Activated B cell treated with CpG ODN at 0.5 μM for 24 hours (primary cell): ENCODE results near the gene SCEL. TPM values are rescaled to one million over a fixed set of nuclear protein-coding genes. Genes with fewer than 3 reads are reported as not detected.

ENCODE experiments used
- ATAC-seq: fragments of 200-7000 bp; cut with Tn5 transposase; one replicate; pipeline ENCODE4 v1.10.0; 2021; ENCODE audit warnings: low read depth, mild to moderate bottlenecking, moderate library complexity
- CTCF ChIA-PET: fragments of 350-600 bp; sonication (Branson Sonifier 250); formaldehyde crosslinking; loops from one replicate; lab custom pipeline; 2021; ENCODE audit warnings: antibody characterized with exemption; lab: Charles Lee
- POLR2A ChIA-PET: fragments of 350-600 bp; sonication (Branson Sonifier 250); formaldehyde crosslinking; loops from one replicate; lab custom pipeline; 2021; ENCODE audit warnings: antibody characterized with exemption; lab: Charles Lee
- DNase-seq: peaks from one replicate; pipeline ENCODE4 v3.0.0; 2022
- H3K27ac Mint-ChIP-seq: one replicate; pipeline ENCODE4 v1.8.0; 2020; ENCODE audit warnings: mixed read lengths
- H3K27me3 Mint-ChIP-seq: one replicate; pipeline ENCODE4 v1.8.0; 2021; ENCODE audit warnings: mixed read lengths
- H3K36me3 Mint-ChIP-seq: one replicate; pipeline ENCODE4 v1.8.0; 2021; ENCODE audit warnings: low read depth, mixed read lengths
- H3K4me1 Mint-ChIP-seq: one replicate; pipeline ENCODE4 v1.8.0; 2021; ENCODE audit warnings: mixed read lengths
- H3K4me3 Mint-ChIP-seq: one replicate; pipeline ENCODE4 v1.8.0; 2020; ENCODE audit warnings: mild to moderate bottlenecking, mixed read lengths
- H3K9me3 Mint-ChIP-seq: one replicate; pipeline ENCODE4 v1.8.0; 2020; ENCODE audit warnings: mixed read lengths
- intact Hi-C: fragments of 100-400 bp; cut with micrococcal nuclease; formaldehyde crosslinking; loops from one replicate; pipeline ENCODE4 v1.15.1; 2024
- total RNA-seq: library from RNA; stranded (reverse); gene quantifications from 2 replicates; pipeline ENCODE4 v1.2.3, GENCODE V29; 2022
- TF ChIP-seq, protein P1 (sequence below): fragments of 200-600 bp; IDR thresholded peaks from one replicate; pipeline ENCODE4 v1.8.0; 2022; ENCODE audit warnings: antibody characterized with exemption, mild to moderate bottlenecking

The SCEL gene
- total RNA-seq, 1 donor from 2014 or later, result not detected

DNA sequence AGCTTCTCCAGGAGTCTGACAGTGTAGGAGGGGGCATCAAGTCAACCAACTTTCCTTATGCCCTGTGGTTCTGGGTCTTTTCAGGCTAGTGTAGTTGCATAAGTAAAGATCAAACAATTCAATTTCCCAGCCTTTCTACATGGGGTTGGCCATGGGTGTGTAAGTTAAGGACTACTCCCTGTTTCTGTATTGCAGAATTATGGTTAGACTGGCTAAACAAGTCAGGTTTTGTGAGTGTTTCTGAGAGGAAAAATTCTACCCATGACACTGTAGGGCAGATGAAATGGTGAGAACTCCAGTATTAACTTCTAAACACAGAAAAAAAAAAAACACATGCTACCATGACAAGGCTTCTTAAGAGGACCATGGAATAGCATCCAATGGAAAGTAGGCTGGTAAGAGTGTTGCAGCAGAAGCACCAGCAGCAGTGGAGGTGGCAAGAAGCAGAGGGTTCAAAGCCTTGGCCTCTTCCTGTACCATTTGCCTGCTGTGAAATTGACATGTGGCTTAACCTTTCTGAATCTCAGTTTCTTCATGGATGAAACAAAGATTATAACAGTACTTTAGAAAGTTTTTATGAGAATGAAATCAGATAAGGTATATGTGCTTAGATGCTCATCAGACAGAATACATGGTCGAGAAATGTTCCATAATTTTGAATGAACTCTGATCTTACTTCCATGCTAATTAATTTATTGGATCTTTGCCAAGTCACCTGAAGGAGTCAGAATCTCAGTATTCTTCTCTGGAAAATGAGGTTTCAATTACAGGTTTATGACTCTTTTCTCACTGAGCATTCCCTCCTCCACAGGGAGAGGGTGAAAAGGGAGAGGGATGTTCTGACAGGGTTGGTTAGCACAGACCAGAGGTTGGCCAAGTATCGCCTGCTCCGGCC, 11.4 kb upstream of the SCEL start:
- intact Hi-C loops, result no loop called here
- CTCF ChIA-PET, result no interaction called here
- DNase-seq (no peak), ATAC-seq (no peak)
- Mint-ChIP-seq H3K27me3 (no peaks in the 10 kb centered on the region), H3K27ac (no peak overlapping the region), H3K9me3 (no peaks in the 10 kb centered on the region), H3K4me3 (no peak overlapping the region), H3K4me1 (no peaks in the 10 kb centered on the region), H3K36me3 (no peaks in the 10 kb centered on the region)
- TF ChIP-seq, protein P1, sequence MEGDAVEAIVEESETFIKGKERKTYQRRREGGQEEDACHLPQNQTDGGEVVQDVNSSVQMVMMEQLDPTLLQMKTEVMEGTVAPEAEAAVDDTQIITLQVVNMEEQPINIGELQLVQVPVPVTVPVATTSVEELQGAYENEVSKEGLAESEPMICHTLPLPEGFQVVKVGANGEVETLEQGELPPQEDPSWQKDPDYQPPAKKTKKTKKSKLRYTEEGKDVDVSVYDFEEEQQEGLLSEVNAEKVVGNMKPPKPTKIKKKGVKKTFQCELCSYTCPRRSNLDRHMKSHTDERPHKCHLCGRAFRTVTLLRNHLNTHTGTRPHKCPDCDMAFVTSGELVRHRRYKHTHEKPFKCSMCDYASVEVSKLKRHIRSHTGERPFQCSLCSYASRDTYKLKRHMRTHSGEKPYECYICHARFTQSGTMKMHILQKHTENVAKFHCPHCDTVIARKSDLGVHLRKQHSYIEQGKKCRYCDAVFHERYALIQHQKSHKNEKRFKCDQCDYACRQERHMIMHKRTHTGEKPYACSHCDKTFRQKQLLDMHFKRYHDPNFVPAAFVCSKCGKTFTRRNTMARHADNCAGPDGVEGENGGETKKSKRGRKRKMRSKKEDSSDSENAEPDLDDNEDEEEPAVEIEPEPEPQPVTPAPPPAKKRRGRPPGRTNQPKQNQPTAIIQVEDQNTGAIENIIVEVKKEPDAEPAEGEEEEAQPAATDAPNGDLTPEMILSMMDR, result no peak
- POLR2A ChIA-PET, result no interaction called here

DNA sequence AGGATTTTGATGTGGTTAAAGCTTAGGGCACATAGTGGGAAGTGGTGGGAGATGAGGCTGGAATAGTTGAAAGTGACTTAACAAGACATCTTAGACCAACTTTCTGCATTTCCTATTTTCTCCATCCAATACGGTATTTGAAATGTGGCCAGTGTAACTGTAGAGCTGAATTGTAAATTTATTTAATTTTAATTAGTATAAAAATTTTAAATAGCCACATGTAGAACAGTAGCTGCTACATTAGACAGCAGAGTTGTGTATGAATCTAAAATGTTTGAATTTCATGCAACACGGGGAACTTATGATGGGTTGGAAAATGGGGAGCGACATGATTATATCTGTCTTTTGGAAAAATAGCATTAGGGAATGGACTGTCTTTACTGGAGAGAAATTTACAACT, 7.1 kb upstream of the SCEL start:
- H3K27me3 Mint-ChIP-seq, result no peaks in the 10 kb centered on the region
- H3K36me3 Mint-ChIP-seq, result no peaks in the 10 kb centered on the region
- intact Hi-C loops, result loop anchor here (2.0 kb wide), 1 partner anchor 14 kb away; no protein-coding TSS in a partner anchor
- H3K4me1 Mint-ChIP-seq, result no peaks in the 10 kb centered on the region
- ChIA-PET CTCF (no interaction called here), POLR2A (no interaction called here)
- DNase-seq, result no peak
- no peak overlapping the region for H3K4me3 Mint-ChIP-seq
- no peak for ATAC-seq
- no peaks in the 10 kb centered on the region for H3K9me3 Mint-ChIP-seq
- no peak overlapping the region for H3K27ac Mint-ChIP-seq
- TF ChIP-seq, protein P1, result no peak

DNA sequence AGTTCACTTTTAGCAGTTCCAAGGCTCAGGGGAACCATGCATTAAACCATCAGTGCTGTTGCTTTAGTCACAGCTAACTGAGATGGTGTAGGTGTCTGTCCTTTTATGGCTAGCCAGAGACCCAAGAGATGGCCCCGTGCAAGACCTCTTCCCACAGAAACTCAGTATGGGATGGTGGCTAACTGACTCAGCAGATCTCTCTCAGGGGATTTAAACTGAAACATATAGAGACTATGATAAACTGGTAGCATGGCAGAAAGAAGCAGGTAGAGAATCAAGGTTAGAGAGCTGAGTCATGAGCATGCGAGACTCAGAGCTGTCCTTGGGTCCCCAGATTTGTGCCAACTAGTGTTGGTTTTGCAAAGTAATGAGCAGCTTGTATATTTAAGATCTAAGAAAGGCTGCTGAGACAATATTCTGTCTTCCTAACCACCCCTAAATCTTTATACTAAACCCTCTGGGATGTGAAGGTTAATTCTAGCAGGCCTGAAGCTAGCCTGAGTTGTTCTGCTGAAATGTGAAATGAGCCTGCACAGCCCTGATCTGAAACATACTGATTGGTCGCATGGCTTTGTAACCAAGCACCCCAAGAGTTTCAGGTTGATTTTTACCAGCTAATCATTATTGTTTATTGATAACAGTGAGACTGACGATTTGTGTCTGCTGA, 6.5 kb upstream of the SCEL start:
- POLR2A ChIA-PET, result no interaction called here
- TF ChIP-seq, protein P1, result no peak
- Mint-ChIP-seq H3K27ac (no peak overlapping the region), H3K36me3 (no peaks in the 10 kb centered on the region), H3K9me3 (no peaks in the 10 kb centered on the region), H3K27me3 (no peaks in the 10 kb centered on the region), H3K4me1 (no peaks in the 10 kb centered on the region), H3K4me3 (no peak overlapping the region)
- ATAC-seq (no peak), DNase-seq (no peak)
- CTCF ChIA-PET, result no interaction called here
- intact Hi-C loops, result loop anchor here (2.0 kb wide), 1 partner anchor 14 kb away; no protein-coding TSS in a partner anchor

DNA sequence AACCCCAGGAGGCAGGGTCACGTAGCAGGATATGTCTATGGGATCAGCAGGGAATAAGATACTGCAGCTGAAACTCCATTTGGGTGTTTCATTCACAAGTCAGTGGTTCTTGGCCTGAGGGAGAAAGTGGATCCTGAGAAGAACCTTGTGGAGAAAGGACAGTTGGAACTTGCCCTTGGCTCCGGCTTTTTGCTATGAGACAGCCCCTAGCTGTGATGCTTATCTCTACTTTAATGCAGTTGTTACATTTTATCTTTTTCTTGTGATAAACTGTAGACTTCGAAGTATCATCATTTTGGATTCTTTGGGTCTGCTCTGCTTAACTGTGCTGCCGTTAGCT, 6.0 kb upstream of the SCEL start:
- ATAC-seq (no peak), DNase-seq (no peak)
- Mint-ChIP-seq H3K4me3 (no peak overlapping the region), H3K4me1 (no peaks in the 10 kb centered on the region), H3K27ac (no peak overlapping the region), H3K36me3 (no peaks in the 10 kb centered on the region), H3K27me3 (no peaks in the 10 kb centered on the region), H3K9me3 (no peaks in the 10 kb centered on the region)
- CTCF ChIA-PET, result no interaction called here
- POLR2A ChIA-PET, result no interaction called here
- intact Hi-C loops, result loop anchor here (2.0 kb wide), 1 partner anchor 15 kb away; no protein-coding TSS in a partner anchor
- TF ChIP-seq, protein P1, result no peak

DNA sequence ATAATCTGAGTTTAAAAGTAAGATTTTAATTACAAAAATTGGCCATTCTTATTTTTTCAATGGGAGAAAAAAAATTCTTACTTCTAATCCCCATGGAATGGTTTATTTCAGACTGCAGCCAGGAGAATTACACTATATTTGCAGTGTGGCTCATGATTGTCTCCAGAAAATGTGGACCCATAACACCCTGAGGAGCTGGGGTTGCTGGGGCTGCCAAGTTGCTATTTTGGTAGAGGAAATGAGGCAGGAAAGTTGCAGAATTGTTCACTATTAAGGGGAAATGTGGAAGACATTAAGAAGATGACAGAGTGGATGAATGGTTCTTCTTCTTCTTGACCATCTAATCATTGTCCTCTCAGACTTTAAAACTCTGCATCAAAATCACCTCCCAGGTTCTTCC, 4.6 kb upstream of the SCEL start:
- no peaks in the 10 kb centered on the region for H3K9me3 Mint-ChIP-seq
- H3K36me3 Mint-ChIP-seq, result no peaks in the 10 kb centered on the region
- H3K27me3 Mint-ChIP-seq, result no peaks in the 10 kb centered on the region
- ChIA-PET CTCF (no interaction called here), POLR2A (no interaction called here)
- H3K4me3 Mint-ChIP-seq, result no peak overlapping the region
- no peak for ATAC-seq
- DNase-seq, result no peak
- intact Hi-C loops, result no loop called here
- no peak overlapping the region for H3K27ac Mint-ChIP-seq
- no peaks in the 10 kb centered on the region for H3K4me1 Mint-ChIP-seq
- TF ChIP-seq, protein P1, result no peak
